Measurements from ENCODE around the gene KIAA0753.
"Not testable (repeated sequence)": the region's sequence is repeated elsewhere in the genome, so short reads cannot be mapped to it uniquely, and the experiment has no call there.

KIAA0753 gene

GRCh38 chr17:6668219-6668618 is 27.7 kb upstream of the KIAA0753 start:
- no peak for DNase-seq

- DNase-seq = no peak
Measured at GRCh38 chr17:6667516-6667915, 27.0 kb upstream of the KIAA0753 start.

DNA sequence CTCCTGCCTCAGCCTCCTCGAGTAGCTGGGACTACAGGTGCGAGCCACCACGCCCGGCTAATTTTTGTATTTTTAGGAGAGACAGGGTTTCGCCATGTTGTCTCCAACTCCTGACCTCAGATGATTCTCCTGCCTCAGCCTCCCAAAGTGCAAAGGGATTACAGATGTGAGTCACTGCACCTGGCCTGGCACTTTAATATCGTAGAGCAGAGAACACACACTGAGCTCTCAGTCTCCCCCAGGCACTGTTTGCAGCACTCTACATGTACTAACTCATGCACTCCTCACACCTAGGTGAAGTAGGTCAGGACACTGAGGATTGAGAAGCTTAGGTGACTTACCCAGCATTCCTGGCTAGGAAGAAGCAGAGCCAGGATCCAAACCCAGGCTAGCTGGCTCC is 26.0 kb upstream of the KIAA0753 start:
- no peak for DNase-seq

- peak; percentile 67 for DNase-seq
Measured at GRCh38 chr17:6666077-6666521, 25.6 kb upstream of the KIAA0753 start.

DNA sequence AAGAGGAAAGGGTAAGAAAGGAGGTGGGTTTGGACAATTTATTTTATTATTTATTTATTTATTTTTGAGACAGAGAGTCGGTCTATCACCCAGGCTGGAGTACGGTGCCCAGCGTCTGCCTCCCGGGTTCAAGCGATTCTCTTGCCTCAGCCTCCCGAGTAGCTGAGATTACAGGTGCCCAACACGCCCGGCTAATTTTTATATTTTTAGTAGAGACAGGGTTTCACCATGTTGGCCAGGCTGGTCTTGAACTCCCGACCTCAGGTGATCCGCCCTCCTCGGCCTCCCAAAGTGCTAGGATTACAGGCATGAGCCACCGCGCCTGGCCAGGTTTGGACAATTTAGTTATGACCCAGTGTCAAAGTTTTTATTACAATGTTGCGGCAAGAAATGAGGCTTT is 22.7 kb upstream of the KIAA0753 start:
- not testable (repeated sequence) for DNase-seq

- no peak for DNase-seq
Measured at GRCh38 chr17:6661464-6661848, 20.9 kb upstream of the KIAA0753 start.

DNA sequence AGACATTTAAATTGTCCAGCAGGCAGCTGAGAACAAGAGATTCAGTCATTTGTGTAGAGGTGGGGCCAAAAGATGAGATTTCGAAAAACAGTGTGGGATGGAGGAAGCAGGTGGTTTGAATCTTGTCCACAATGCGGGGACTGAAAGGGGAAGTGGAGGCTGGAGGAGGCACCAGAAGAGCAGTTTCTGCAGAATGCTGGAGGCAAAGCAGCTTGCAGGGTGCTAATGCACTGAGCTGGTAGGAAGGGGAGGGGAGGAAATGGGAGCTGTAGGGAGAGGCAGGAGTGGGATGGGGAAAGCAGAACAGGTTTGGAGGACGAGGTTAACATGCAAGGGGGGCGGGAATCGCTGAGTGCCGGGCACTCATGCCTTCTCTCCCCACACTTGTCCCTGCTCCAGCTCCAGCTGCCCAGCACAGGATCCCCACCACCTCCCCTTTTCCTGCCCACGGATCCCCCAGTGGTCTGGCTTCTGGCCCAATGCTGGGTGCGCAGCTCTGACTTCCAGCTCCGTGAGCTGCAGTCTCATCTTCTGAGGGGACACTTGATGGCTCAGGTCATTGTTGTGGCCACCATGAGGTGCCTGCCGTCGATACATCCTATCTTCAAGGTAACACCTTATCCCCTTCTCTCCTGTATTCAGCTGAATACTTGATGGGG is 20.4 kb upstream of the KIAA0753 start:
- peak; percentile 59 for DNase-seq

- DNase-seq = no peak
Measured at GRCh38 chr17:6660101-6660500, 19.6 kb upstream of the KIAA0753 start.

DNA sequence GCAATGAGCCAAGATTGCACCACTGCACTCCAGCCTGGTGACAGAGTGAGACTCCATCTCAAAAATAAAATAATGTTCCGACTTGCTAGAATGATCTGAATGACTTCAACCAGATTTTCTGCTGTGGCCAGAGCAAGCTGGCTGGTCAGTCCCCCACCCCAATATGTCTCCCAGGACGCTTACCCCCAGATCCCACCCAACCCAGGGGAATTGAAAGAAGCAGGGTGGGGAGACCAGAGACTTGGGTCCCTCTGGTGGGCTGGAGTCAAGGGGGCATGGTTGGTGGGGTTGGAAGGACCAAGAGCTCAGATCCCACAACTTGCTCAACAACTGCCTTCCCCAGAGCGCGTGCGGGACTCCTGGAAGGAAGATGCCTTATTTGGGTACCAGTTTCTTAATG is 17.9 kb upstream of the KIAA0753 start:
- DNase-seq = not testable (repeated sequence)

GRCh38 chr17:6657633-6658287 is 17.2 kb upstream of the KIAA0753 start:
- DNase-seq = no peak

GRCh38 chr17:6656797-6657632 is 16.5 kb upstream of the KIAA0753 start:
- peak; percentile 63 for DNase-seq

GRCh38 chr17:6655732-6656361 is 15.3 kb upstream of the KIAA0753 start:
- not testable (repeated sequence) for DNase-seq

GRCh38 chr17:6654841-6655731 is 14.6 kb upstream of the KIAA0753 start:
- DNase-seq = no peak

DNA sequence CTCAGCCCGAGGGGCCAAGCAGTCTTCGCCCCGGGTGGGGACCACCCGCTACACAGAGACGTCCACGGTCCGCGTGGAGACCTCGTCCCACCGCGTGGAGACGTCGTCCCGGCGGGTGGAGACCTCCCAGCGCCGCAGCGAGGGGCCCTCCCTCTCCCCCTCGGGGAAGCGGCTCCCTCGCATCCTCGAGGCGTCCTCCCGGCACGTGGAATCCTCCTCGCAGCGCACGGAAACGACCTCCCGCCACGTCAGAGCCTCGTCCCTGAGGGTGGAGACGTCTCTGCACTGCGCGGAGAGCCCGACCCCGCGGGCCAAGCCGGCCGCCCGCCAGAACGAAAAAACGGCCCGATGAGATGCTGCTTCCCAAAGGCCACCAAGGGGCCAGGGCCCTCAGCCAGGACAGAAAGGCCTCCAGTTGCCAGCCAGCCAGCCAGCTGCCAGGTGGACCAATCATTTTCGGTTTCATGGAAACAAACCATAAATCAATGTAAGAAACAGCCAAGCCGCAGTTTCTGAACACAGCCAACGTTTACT is 11.5 kb upstream of the KIAA0753 start:
- DNase-seq = peak; percentile 47

DNA sequence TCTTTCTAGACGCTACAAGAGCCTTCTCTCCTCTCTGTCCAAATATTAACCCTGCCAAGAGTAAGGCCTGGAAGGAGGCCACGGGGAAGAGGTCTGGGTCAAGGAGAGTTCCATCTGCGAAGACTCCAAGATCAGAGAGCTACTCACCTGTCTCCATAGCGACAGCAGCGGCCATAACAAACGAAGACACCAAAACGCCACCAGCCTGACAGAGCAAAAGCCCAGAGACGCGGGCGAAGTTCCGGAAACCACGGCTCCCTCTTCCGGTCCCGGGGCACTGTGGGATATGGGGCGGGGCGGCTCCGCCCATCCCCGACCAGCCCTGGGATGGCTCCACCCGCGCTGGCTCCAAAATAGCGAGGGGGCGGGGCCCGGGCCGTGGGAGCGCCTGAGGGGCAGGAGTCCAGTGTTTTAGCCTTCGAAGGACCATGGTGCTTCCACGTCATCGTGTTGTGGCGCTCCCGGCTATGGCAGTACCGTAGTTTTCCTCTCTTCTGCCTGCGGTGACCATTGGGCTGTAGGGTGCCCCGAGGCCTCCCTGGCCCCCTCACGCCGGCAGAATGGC is 10.9 kb upstream of the KIAA0753 start, which contains the start of the genes C17orf100 and MED31:
TSS of gene C17orf100 (plus strand) at position 409 of the 565 bp plus-strand sequence. CDS start at position 561, 152 bp downstream.
TSS of gene MED31 (minus strand) at position 252 of the 565 bp plus-strand sequence. CDS start at position 175, 77 bp downstream.
- peak; percentile 98 for DNase-seq

- DNase-seq = no peak
Measured at GRCh38 chr17:6648181-6648580, 7.7 kb upstream of the KIAA0753 start.

DNA sequence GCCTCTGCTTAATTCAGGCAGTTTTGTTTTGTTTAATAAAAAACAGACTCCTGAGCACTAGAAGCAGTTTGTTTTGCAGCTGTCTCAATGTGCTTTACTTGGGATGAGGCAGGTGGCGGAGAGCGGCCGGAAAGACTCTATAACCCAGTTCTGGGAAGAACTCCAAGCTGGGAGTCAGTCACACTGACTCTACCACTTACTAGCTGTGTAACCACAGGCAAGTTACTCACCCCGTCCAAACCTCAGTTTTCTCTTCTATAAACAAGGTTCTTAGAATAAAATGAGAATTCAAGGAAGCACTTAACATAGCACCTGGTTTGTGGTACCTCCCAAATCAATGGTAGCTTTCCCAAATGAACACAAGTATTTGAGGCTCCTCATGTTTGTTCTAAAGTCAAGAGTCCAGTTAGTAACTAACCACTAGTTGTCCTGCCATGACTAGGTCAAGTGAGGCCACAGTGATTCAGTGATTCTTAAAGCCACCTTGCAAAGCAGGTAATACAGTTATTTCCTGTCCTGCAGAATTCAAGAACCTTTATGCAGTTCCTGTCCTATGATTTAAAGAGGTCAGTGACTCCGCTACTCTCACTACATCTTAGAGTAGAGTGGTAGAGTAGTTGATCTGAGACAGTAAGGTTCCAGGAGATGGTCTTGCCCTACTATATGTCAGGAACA is 3.1 kb upstream of the KIAA0753 start:
- DNase-seq = peak; percentile 67

- DNase-seq = peak; percentile 70
Measured at GRCh38 chr17:6642592-6642991, 2.1 kb upstream of the KIAA0753 start.

- DNase-seq = no peak
Measured at GRCh38 chr17:6641247-6641863, 844 bp upstream of the KIAA0753 start.
